Measurements from ENCODE around the gene CNOT8.
"Not testable (repeated sequence)": the region's sequence is repeated elsewhere in the genome, so short reads cannot be mapped to it uniquely, and the experiment has no call there.

Gene CNOT8

DNA sequence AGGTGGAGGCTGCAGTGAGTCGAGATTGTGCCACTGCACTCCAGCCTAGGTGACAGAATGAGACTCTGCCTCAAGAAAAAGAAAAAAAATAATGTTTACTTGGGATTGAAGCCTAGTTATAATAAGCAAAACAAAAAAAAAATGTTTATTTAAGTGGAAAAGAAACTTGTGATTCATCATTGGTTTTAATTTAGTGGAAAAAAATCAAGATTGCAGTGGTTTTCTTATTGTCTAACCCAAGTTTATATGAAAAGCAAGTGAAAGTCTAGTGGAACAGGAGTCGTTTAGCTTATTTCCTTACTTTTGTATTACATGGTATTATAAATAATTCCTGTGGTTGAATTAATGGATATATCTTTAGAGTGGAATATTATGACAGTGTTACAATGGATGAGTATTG, 8.4 kb downstream of the CNOT8 start:
- no peak for DNase-seq

DNA sequence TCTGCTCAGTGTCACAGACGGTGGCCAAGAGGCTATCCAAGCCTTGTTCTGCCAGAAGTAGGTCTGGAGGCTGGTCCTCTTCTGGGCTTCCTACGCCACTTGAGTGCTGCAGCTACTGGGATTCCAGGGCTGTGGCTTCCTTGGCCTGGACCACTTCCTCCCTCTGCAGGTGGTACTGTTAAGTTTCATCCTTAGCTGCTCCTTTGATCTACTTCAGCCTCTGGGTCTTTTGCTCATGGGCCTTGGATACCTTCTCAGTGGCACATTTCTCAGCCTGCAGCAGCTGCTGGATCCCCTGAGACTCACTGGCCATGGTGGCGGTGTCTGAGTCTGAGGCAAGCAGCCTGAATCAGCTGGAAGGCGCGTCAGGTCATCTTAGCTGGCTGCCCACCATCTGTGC, 10.3 kb downstream of the CNOT8 start:
- DNase-seq = peak; percentile 54

DNA sequence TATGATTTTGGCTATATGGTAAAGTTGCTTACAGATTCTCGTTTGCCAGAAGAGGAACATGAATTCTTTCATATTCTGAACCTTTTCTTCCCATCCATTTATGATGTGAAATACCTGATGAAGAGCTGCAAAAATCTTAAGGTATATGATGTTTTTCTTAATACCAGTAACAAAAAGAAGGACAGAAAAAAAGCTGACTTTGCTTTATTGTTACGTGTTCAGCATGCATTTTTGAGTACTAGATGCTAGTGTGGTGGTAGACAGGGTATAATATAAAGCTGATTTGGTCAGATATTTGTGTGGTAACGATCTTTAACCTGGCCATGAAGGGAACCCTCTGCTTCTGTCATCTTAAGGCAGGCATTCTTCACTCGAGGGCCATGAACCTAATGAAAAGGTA, 13.3 kb downstream of the CNOT8 start:
- no peak for DNase-seq

DNA sequence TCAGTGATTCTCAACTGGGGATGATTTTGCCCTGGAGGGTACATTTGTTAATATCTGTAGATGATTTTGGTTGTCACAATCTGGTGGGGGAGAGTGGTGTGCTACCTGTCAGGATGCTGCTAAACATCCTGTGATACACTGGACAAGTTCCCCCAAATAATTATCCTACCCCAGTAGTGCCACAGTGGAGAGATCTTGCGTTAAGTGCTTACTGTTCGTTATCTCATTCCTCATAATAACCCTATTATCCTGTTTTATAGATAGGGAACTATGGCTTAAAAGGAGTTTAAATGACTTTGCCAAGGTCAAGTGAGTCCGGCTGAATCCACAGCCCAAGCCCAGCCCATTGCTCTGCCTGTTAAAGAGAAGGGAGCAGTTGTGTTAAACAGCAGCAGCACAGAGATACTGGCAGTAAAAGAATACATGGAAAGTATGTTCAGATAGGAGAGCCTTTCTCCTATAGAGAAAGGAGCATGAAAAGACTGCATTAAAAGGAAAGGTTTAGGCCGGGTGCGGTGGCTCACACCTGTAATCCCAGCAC, 15.4 kb downstream of the CNOT8 start:
- DNase-seq = no peak

DNA sequence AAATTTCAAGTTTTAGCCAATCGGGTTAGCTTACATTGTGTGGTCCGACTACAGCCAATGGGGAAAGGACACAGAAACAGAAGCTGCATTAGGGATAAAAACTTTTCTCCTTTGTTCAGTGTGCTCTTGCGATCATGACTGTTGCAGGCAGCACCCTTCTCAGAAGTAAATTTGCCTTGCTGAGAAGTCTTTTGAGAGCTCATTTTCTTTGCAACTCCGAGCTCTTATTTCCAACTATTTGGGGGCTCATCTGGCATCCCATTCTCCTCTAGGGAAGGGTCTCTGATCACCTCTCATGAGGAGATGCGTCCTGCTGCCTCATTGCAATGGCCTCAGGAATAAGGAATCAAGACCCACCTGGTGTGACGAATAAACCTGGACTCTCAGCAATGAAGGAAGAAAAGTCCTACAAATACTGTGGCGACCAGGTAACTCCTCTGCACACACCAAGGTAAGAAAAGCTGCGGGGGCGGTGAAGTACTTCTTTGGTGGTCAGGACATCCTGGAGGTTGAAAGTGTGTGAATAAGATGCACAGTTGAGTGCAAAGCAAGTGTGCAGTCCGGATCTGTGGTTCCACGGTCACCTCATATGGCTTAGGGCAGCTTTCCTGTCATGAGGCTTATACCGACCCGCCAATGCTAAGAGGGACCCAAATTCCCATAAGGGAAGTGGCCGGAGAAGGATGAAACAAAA, 20.4 kb downstream of the CNOT8 start:
- peak; percentile 63 for DNase-seq

DNA sequence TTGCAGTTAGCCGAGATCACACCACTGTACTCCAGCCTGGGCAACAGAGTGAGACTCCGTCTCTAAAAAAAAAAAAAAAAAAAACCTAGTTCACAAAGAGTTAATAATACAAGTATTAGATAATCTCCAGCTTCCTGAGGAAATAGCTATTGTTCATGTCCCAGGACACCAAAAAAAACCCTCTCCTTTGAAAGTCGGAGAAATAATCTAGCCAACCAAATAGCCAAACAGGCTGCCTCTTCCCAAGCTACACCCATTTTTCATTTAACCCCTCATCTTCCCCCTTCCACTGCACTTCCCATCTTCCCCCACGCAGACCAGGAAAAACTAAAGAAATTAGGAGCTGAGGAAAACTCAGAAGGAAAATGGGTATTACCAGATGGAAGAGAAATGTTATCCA, 23.6 kb downstream of the CNOT8 start:
- DNase-seq = no peak

DNA sequence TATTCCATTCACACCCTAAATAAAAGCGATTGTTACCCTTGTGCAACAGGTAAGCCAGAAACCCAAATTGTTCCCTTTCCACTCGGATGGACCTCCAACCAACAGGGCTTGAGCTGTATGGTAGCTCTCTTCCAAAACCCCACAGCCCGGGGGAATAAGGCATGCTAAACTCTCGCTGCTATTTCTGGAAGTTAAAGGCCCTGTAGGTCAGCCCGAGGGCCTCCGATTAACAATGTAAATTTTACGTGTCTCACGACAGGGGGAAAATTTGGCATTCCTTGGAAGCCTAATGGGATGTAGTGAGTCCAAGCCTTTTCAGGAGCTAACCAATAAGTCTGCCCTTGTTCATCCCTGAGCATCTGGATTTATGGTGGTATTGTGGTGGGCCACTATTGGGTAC, 26.0 kb downstream of the CNOT8 start:
- DNase-seq = no peak

DNA sequence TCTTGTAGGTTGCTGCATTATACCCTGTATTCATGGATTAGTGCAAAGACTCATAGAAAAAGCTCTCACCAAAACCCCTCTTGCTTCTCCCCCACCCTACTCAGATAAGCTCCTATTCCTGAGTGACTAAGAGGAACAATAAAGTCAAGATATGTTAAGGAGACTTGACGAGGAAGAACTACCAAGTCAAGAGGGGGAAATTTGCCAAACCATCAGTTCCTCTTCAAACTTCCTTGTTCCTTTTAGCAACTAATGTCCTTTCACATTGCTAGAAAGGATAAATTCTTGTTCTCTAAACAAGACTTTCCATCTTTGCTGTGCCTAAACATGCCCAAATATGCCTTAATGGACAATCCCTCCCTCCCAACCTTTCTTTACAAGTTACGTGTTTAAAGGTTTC, 27.0 kb downstream of the CNOT8 start:
- DNase-seq = peak; percentile 13

DNA sequence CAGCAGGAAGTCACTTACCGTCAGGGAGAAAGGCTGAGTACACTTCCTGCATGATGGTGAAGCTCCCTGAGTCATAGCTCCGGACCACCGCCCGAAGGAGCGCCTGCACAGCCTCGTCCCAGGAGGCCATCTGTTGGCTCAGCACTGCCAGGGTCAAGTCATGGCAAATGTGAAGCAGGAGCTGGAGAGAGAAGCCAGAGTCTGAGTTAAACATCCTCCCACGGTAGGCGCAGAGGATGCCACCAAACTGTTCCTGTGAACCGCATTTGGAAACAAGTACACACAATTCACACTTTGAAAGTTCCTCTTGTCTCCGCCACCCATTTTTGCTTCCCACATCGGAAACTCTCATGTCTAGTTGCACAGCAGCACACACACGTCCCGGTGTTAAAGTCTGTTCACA, 33.9 kb downstream of the CNOT8 start:
- no peak for DNase-seq

DNA sequence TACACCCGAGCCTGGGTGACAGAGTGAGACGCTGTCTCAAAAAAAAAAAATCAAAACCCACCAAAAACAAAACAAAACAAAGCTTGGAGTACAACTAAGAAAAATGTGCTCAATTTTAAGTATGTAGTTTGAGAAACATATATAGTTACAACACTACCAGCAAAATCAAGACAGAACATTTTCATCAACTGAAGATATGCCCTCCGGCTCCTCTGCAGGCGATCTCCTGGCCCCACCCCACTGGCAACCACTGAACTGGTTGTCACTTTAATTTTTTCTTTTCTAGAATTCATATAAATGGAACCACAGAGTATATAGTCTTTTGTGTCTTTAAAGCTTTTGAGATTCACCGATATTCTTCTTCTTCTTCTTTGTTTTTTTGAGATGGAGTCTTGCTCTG, 35.0 kb downstream of the CNOT8 start:
- no peak for DNase-seq

DNA sequence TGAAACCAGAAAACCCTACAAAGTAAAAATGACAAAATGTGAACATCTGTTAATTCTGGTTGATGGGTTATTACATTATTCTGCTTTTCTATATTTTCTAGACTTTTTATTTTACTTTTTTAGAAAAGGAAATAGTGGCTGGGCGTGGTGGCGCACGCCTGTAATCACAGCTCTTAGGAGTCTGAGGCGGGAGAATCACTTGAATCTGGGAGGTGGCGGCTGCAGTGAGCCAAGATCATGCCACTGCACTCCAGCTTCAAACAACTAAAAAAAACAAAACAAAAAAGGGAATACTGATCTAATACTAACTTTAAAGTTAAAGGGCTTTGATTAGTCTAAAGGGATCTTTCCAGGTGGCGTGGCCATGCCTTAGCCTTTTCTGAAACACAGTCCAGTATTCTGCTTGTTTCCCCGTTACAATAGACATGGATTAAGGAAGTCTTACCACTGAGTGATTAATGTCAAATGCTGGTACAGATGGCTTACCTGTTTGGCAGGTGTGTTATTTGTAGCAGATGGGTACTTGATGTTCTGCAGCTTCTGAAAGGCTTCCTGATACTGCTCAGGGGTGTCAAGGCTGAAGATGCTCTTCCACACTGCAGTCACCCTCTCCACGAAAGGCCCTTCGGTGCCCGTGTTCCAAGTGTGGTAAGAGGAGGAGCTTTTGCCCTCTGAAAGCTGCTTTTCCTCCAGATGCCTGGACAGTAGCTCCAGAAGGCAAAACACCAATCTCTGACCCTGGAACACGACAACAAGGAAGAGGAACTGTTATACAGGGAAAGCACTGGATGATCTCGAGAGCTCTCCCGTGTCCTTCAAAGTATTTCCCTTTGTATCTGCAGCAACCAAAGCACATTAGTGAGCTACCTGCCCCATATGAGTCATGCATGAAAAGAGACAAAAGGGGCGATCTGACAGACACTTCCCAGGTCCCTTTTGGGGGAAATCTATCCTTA, 37.5 kb downstream of the CNOT8 start:
- DNase-seq = no peak

DNA sequence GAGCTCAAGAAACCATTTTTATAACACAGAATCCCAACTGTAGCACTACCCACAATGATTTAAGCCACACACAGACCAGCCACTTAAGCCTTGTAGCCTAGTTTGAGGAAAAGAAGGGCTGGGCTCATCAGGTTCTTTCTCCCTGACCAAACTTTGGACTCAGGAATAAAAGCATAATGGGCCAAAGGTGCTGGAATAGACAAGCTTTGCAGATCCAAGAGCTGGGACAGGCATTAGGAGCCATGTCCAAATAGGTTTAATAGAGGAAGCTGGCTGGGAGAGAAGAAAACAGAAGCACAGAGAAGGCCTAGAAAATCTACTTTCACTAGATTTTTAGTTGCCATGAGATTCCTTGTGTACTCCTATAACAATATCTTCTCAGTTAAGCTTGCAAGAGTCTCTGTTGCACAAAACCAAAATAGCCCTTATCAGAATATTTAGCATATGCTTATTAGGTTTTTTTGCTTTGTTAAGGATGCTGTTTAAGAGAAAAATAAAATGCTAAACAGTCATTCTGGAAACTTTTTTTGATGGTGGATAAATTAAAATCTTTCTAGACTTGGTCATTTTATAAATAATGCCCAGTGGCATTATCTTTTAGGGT, 38.2 kb downstream of the CNOT8 start:
- no peak for DNase-seq

DNA sequence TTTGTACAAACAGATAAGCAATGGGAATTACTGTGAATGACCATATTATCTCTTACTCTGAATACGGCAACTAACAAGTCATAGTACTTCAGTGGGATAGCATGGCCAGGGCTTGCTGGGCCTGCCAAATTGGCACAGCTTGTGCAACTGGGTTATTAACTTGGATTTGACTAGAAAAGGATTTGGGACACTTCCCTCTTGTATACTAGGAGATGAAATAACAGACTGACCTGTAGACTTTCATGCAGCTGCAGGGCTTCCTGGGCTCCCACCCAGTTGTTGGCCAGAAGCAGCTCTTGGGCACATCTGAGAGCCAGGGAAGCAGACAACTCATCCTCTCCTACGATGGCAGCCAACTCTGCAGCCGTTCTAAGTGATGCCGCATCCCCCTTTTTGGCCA, 39.8 kb downstream of the CNOT8 start:
- DNase-seq = no peak

DNA sequence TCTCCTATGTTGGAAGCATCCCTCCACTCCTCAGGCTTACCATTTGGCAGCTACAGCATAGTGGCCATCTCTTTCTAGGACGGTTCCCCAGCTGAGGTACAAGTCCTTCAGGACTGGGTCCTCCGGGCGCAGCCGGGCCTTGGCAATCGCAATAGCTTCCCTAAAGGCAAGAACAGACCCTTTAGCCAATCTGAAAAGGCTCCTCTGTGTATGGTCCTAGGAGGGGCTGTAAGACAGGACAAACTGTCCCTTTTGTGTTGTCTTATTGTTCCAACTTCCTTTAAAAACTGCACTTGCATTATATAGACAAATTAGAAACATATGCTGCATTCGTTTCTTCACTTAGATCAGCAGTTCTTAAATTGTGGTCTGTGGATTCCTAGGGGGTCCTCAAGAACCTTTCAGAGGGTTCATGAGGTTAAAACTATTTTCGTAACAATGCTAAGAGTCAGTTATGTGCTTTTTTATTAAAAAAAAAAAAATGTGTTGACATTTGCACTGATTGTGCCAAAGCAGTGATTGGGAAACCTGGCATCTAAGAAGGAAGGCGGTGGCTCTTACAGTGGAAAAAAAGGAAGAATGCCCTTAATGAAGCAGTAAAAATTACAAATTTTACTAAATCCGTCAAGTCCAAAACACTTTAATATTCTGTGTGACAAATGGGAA, 40.9 kb downstream of the CNOT8 start:
- no peak for DNase-seq

DNA sequence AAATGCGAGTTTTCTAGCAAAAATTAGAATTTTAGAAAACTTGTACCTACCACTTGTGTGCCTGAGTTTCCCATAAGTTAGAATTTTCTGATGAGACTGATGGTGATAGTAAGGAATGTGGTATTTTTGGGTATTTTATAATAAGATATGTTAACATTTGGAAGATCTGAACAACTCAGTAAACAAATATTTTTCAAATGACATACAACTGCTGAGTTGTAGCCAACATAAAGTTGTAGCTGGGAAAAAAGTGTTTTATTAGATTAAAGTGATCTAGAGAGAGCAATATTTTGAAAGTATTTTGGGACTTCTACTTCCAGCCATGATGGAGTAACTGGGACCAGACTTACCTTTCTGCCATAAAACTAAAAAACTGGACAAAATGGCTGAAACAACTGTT, 41.6 kb downstream of the CNOT8 start:
- DNase-seq = no peak

DNA sequence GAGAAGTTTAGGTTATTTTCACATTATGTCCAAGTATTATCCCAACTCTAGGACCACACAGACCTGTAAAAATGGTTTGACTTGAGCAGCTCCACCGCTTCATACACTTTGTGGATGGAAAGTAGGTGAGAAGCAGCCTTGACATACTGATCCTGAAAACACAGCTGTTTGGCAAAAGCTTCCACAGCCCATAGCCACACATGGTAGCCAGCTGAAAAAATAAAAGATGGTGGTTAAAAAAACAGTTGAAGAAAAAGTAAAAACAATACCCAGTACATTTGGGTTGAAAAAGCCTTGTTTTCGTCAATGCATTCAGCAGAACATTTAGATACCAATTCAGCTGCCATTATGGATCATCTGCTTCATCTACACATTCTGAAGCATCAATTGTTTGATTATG, 42.8 kb downstream of the CNOT8 start:
- DNase-seq = no peak

DNA sequence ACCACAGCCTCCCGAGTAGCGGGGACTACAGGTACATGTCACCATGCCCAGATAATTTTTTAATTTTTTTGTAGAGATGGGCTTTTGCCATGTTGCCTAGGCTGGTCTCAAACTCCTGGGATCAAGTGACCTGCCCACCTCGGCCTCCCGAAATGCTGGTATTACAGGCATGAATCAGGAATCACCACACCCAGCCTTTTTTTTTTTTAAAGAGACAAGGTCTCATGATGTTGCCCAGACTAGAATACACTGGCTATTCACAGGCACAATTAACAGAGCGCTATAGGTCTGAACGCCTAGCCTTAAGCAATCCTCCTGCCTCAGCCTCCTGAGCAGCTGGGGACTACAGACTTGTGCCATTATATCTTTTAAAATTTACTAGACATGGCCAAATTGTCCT, 43.5 kb downstream of the CNOT8 start:
- DNase-seq = no peak

DNA sequence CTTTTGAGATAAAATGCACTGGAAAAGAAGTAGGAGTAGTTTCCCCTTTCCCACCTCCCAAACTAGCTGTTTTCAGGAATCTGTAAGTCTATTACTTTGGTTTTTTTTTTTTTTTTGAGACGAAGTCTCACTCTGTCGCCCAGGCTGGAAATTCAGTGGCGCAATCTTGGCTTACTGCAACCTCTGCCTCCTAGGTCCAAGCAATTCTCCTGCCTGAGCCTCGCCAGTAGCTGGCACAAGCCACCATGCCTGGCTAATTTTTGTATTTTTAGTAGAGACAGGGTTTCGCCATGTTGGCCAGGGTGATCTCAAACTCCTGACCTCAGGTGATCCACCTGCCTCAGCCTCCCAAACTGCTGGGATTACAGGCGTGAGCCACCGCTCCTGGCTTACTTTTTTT, 47.2 kb downstream of the CNOT8 start:
- not testable (repeated sequence) for DNase-seq

DNA sequence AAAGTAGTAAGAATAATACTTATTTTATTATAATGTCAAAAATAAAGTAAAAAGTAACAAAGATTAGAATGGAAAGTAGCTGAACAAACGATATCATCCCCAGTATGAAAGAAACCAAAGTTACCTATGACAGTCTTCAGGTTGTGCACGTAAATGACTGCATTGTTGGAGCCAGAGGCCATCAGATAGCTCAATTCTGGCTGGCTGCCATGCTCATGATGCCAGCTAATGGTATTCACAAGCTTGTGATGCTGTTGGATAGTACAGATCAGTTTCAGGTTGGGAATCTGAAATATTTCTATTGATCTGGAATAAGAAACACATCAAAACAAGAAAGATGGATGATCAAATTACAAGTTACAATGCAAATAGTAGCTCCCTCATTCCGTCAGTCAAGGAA, 58.4 kb downstream of the CNOT8 start:
- peak; percentile 24 for DNase-seq

DNA sequence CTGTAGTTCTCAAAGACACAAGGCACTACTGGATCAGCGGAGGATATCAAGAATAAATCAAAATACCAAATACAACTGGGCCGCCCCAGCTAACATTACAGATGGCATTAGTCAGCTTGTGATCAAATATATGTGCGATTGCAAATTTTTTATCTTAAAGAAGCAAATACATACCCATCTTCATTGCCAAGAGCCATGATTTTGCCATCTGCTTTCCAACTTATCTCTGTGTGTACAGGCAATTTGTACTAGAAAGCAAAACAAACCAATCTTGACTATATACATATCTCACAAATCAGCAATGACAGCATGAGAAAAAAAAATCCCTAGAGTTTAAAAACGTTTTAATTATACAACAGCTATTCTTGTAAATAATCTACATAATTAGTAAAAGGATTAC, 59.3 kb downstream of the CNOT8 start:
- DNase-seq = no peak

DNA sequence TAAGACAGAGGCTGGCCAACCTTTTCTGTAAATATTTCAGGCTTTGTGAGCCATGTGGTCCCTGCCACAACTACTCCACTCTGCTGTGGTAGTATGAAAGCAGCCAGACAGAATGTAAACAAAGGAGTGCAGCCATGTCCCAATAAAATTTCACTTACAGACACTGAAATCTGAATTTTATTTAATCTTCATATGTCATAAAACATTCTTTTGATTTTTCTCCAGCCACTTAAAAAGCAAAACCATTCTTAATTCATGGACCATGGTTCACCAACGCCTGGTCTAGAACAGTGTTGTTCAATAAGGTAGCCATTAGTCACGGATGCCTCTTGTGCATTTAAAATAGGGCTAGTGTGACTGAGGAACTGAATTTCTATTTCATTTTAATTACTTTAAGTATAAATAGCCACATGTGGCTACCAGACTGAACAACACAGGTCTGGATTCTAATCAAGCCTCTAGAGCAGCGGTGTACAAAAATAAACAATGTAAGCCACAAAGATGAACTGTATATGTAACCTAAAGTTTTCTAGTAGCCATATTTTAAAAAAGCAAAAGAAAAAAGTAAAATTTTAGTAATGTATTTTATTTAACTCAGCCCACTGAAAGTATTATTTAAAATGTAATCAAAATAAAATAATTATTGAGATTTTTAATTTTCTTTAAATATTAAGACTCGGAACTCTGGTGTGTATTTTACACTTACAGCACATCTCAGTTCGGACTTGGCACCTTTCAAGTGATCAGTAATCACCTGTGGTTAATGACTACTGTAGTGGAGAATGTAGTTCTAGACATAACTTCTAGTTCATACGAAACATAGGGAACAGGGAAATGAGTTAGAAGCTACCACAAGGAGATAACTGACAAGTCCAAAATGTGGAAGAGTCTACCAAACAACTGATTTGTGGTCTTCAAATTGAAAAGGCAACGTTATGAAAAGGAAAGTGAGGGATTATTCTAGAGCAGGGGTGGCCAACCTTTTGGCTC, 65.3 kb downstream of the CNOT8 start:
- no peak for DNase-seq
